ENCODE measurements around the gene COL16A1.

Gene COL16A1

GRCh38 chr1:31733389-31734219 is 29.8 kb upstream of the COL16A1 start:
- no peak for DNase-seq (ENCODE audit: low read depth in 1 of 2, low spot score in 1 of 2)

DNA sequence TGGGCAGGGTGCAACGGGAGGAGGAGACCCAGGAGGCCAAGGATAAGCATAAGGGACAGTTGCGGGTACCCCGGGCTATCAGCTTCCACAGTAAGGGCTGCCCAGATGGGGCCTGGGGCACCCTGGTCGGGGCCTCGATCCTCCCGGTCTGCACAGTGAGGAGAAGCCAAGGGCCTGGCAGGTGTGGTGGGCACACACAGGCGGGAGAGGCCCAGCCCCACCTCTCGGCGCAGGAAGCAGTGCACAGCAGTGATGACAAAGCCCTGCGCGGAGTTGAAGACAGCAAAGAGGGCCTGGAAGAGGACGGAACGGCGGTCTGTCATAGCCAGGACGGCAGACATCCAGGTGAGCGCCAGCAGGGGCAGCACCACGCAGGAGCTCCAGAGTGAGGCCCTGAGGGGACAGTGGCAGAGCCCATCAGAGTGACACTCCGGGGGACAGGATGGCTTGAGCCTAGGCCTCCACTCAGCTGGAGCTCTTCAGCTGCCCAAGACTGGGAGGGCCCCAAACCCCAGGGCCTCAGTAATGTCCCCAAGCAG is 29.0 kb upstream of the COL16A1 start:
- DNase-seq (ENCODE audit: low read depth in 1 of 2, low spot score in 1 of 2), result no peak

DNA sequence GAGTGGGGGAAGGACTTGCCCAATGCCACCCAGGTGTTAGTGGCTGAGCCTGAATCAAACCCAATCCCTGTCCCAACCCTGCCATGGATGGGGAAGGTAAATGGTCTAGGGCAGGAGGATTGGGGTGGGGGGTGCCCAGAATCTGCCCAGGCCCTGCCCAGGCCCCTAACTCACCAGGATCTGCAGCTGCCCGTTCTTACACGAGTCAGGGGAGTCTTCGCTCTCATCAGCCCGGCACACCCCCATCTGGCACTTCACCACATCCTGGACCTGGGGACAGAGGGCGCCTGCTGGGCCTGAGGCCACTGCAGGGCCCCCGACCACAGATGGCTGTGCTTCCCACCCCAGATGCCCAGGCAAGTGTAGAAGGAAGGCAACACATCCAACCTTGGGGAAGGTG is 28.5 kb upstream of the COL16A1 start:
- DNase-seq (ENCODE audit: low read depth in 1 of 2, low spot score in 1 of 2), result no peak

GRCh38 chr1:31731049-31731565 is 27.3 kb upstream of the COL16A1 start:
- DNase-seq (ENCODE audit: low read depth in 1 of 2, low spot score in 1 of 2), result no peak

DNA sequence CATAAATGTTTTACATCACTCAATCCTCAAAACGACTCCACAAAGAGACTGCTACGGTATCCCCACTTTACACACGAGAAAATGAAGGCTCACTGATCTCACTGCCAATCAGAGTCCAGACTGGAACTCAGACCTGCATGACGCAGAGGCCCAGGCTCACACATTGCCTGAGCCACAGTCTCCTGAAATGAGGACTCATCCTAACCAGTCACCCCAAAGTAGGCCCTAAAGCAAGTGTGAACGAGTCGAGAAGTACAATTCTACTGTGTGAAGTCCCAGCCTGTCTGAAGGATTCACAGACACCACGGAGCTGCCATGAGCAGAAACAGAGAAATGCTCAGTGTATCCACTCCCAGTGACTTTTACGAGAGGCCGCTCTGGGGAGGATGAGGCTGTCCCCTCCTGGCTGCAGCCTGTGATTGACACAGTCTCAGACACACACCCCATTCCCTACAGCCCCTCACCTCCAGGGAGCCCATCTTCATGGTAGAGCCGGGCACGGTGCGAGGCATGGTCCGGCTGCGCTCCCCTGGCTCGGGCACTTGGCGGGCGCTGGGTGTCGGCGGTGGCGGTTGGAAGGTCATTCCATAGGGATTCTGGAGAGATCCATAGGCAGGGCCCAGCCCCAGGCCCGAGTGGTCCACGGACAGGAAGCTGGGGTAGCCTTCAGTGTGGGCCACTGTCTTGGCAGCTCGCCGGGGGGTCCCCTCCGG is 26.7 kb upstream of the COL16A1 start:
- DNase-seq (ENCODE audit: low read depth in 1 of 2, low spot score in 1 of 2), result no peak

- no peak for DNase-seq (ENCODE audit: low read depth in 1 of 2, low spot score in 1 of 2)
Observed at GRCh38 chr1:31727849-31728248, 24.0 kb upstream of the COL16A1 start.

DNA sequence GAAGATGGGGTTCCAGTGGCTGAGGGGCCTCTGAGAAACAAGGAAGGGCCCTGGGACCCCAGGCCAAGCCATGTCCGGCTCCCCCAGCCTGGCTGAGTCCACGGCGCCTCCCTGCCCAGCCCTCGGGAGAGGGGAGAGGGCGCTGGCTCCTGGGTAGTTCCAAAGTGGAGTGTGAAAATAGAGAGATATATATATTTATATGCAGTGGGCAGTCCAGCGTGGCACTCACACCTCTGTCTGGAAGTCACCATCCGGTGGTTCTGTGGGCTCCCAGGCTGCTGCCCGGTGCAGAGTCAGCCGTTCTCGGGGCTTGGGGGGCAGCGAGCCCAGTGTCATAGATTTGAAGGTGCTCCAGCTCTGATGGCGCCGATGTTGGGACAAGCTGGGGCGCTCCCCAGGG is 23.4 kb upstream of the COL16A1 start:
- no peak for DNase-seq (ENCODE audit: low read depth in 1 of 2, low spot score in 1 of 2)

GRCh38 chr1:31726715-31727114 is 22.9 kb upstream of the COL16A1 start:
- no peak for DNase-seq (ENCODE audit: low read depth in 1 of 2, low spot score in 1 of 2)

GRCh38 chr1:31725777-31726535 is 22.1 kb upstream of the COL16A1 start:
- no peak for DNase-seq (ENCODE audit: low read depth in 1 of 2, low spot score in 1 of 2)

DNA sequence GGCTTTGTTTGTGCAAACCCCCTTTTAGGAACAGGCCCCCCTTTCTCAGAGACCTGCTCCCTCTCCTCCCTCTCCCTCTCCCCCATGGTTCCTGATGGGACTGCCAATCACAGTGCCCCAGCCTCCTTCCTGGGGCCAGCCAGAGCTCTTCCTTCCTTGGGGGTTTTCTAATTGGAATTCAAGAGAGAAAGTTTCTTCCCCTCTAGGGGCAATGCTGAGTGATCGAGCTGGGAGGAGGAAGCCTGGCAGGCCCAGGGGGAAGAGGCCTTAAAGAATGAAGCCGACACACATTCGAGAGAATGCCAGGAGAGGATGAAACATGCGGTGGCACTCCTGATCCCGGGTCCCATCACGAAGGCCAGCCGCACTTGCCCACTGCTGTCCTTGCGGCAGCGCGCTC is 21.3 kb upstream of the COL16A1 start:
- DNase-seq (ENCODE audit: low read depth in 1 of 2, low spot score in 1 of 2), result no peak

DNA sequence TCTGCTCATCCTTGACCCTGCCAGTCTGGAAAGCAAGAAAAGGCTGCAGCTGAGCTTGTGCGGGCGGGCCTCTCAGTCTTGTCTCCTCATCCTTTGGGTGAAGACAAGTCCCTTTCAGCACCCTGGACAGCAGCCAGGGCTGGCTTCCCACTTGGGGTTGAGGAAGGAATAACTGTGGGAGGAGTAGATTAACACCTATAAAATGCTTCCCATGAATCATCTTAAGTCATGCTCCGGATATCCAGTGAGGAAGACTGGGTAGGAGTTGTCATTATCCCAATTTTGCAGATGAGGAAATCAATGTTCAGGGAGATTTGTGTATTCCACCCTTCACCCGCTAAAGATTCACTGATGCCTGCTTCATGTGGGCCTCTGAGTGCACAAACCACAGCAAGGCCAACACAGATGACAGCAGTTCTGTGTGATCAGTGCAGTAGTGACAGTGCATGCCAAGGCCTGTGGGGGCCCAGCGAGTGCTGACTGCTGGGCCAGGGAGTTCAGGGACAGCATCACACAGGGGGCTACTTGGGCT is 20.1 kb upstream of the COL16A1 start:
- no peak for DNase-seq (ENCODE audit: low read depth in 1 of 2, low spot score in 1 of 2)

- no peak for DNase-seq (ENCODE audit: low read depth in 1 of 2, low spot score in 1 of 2)
Observed at GRCh38 chr1:31718327-31718897, 14.6 kb upstream of the COL16A1 start.

DNA sequence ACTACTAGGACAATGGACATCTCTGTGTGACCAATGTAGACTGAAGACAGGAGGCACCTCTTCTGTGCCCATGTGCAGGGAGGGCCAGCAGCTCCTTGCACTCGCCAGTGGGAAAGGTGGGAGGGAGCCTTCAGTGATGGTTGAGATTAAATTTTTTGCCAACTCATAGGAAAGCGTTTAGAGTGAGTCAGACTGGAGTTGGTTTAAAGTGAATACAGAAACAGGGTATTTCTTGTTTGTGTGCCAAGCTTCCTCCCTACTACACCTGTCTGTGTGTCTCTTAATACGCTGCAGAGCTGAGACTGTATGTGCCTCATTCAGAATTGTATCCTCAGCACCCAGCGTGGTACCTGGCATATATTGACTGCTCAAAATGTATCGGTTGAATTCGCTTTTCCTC is 13.5 kb upstream of the COL16A1 start:
- no peak for DNase-seq (ENCODE audit: low read depth in 1 of 2, low spot score in 1 of 2)

GRCh38 chr1:31715873-31716220 is 12.0 kb upstream of the COL16A1 start:
- no peak for DNase-seq (ENCODE audit: low read depth in 1 of 2, low spot score in 1 of 2)

- DNase-seq (ENCODE audit: low read depth in 1 of 2, low spot score in 1 of 2), result no peak
Observed at GRCh38 chr1:31715087-31715872, 11.5 kb upstream of the COL16A1 start.

DNA sequence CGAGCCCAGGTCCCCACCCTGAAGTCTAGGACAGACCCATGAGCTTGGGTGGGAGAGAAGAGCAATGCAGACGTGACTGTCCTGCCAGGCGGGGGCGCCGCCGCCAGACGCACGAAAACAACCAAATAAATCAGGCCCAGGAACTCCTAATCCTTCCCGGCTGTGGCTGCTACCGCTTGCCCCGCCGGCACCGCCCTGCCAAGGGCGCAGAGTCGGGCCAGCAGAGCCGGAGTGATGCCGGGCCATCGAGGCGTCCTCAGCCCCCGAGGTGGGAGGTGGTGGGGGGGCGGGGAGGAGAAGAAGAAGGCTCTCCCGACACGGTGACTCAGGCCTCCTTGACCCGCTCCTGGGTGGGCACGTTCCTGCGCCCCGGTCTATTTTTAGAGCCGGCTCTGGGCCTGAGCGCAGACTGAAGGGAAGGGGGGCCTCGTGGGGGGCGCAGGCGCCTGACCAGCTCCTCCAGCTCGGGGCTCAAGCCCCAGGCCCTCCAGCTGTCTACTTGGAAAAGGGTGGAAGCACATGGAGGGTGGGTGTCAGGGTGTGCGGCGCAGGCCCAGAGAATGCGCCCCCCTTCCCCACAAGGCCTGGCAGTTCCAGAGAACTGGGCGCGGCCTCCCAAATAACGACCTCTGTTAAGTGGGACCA is 10.7 kb upstream of the COL16A1 start:
- DNase-seq (ENCODE audit: low read depth in 1 of 2, low spot score in 1 of 2), result no peak

DNA sequence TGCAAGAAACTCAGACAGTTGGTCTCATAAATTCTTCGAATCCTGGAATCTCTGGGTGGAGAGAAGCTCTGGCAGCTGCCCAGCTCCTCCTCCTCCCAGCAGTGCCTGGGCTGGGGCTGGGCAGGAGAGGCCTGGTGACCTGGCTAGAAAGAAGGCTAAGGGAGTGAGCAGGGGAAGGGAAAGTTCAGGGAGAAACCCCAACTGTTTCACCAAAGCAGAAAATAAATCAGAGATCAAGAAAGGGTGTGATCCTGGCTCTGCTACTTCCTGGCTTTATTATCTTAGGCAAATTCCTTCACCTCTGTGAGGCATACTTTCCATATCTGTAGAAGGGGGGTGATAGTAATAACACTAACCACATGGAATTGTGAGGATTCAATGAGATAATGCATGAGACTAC is 8.8 kb upstream of the COL16A1 start:
- no peak for DNase-seq (ENCODE audit: low read depth in 1 of 2, low spot score in 1 of 2)

DNA sequence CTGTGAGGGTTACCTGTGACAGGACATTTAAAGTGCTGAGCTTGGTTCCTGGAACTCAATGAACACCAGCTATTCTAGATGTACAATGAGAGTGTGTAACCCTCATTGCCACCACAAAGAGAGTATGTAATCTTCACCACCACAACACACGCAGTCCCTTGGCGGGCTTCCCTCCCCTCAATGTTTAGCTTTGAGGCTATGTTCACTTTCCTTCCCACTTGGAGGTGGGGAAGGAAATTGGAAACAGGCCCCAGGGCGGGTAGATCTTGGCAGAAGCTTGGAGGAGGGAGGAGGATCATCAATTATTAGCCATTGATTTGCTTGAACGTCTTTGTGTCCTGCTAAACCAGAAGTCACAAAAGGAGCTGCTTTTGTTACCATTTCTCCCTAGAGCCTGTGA is 8.3 kb upstream of the COL16A1 start:
- DNase-seq (ENCODE audit: low read depth in 1 of 2, low spot score in 1 of 2), result no peak

DNA sequence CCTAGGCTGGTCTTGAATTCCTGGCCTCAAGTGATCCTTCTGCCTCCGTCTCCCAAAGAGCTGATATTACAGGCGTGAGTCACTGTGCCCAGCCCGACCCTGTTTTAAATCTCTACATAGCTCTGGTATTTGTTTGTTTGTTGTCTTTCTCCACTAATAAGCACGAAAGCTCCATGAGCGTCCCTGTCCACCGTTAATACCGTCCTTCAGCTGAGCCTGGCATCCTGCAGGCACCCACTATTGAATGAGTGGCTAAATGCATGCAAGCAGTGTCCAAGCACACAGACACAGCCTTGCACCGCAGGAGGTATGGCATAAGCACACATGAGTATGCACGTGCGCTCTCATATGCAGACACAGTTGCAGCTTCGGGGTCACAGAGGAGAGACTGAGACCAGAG is 4.5 kb upstream of the COL16A1 start:
- DNase-seq (ENCODE audit: low read depth in 1 of 2, low spot score in 1 of 2), result no peak

- DNase-seq (ENCODE audit: low read depth in 1 of 2, low spot score in 1 of 2), result no peak
Observed at GRCh38 chr1:31707711-31708110, 3.9 kb upstream of the COL16A1 start.

All from activated CD4-positive, alpha-beta T cell treated with anti-CD3 and anti-CD28 coated beads, Interleukin-2, amount 50 U/mL, for 24 hours (primary cell).